ENCODE measurements around the gene PARG. TPM values are rescaled to one million over a fixed set of nuclear protein-coding genes. Genes with fewer than 3 reads are reported as not detected.
A peak's percentile ranks its signal among the peaks of the same experiment; 100 is the strongest.
"Not testable (repeated sequence)": the region's sequence is repeated elsewhere in the genome, so short reads cannot be mapped to it uniquely, and the experiment has no call there.

The PARG gene
- polyA plus RNA-seq, 1 experiment = 8.1 TPM

GRCh38 chr10:49943607-49944006 lies 1.8 kb upstream of the PARG start:
- H3K4me3 ChIP-seq (ENCODE audit: low read depth, low read length); CTCF ChIA-PET; H3K36me3 ChIP-seq (ENCODE audit: control insufficient read depth, insufficient read depth, low read length); POLR2A ChIA-PET; DNase-seq (ENCODE audit: low read depth); H3K27me3 ChIP-seq (ENCODE audit: control insufficient read depth, insufficient read depth, low read length): not testable (repeated sequence)

DNA sequence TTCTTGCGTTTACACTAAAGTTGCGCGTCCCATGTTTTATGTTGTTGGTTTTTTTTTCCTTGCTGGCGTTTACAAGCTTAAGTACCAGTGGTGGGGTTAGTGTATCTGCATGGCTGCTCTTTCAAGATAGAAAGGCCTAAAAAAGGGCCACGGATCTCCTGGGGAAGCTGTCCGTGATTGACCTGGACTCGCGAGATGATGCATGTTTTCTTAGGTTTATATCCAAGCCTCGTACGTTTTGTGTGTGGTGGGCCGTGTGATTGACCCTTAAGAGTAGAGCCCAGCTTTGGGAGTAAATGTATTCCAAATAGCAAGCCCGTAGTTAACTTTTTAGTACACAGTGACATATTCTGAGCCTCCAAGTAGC lies 495 bp upstream of the PARG start:
- H3K27me3 ChIP-seq (ENCODE audit: control insufficient read depth, insufficient read depth, low read length); DNase-seq (ENCODE audit: low read depth); POLR2A ChIA-PET; CTCF ChIA-PET; H3K36me3 ChIP-seq (ENCODE audit: control insufficient read depth, insufficient read depth, low read length): not testable (repeated sequence)
- H3K4me3 ChIP-seq (ENCODE audit: low read depth, low read length) = peak overlapping the region; percentile 75

DNA sequence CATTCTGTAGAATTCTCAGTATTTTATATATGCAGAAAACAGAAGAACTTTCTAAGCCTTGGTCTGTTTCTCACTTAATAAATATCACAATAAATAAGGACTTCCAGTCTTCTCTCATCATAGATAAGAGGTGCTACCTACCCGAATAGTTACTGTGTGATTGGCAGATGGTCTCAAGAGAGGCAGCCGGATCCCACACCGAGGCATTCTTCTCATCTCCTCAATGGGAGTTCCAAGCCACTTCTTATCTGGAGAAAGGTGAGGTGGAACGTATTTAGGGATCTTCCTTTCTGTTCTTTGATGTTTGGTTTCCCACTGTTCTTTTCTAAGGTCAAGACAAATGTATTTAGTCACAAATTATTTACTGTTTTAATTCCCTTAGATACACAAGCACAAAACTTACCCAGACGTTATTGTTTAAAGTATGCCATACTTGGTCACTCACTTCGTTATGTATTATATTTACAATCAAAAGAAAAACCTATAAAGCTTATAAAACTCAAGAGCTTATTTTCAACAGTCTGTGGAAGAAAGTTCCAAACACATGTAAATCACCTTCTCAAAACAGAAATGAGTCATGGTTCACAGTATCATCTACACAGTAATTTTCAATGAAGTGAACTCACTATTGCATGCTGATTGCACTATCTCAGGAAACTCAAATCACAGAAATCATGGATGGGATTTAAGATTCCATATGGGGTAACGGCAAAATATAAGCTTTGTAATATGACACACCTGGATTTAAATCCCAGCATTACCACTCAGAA lies 9.7 kb downstream of the PARG start:
- CTCF ChIA-PET = not testable (repeated sequence)

DNA sequence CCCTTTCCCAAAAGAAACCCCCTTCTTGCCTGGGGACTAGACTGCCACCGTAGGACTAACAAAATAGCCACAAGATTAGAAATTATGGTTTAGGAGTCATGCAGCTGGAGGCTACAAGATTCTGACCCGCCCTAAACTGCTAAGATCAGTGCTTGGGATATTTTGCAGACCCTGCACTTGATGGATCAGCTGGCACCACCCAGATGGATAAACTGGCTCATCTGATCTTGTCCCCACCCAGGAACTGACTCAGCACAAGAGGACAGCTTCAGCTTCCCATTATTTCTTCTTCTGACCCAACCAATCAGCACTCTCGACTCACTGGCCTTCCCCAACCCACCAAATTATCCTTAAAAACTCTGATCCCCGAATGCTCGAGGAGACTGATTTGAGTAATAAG lies 10.6 kb downstream of the PARG start:
- DNase-seq (ENCODE audit: low read depth); POLR2A ChIA-PET; H3K27me3 ChIP-seq (ENCODE audit: control insufficient read depth, insufficient read depth, low read length); CTCF ChIA-PET; H3K36me3 ChIP-seq (ENCODE audit: control insufficient read depth, insufficient read depth, low read length); H3K4me3 ChIP-seq (ENCODE audit: low read depth, low read length): not testable (repeated sequence)

More for the DNA sequence above, 9.7 kb downstream of the PARG start:
- DNase-seq (ENCODE audit: low read depth); H3K27me3 ChIP-seq (ENCODE audit: control insufficient read depth, insufficient read depth, low read length); H3K4me3 ChIP-seq (ENCODE audit: low read depth, low read length); H3K36me3 ChIP-seq (ENCODE audit: control insufficient read depth, insufficient read depth, low read length); POLR2A ChIA-PET: not testable (repeated sequence)

DNA sequence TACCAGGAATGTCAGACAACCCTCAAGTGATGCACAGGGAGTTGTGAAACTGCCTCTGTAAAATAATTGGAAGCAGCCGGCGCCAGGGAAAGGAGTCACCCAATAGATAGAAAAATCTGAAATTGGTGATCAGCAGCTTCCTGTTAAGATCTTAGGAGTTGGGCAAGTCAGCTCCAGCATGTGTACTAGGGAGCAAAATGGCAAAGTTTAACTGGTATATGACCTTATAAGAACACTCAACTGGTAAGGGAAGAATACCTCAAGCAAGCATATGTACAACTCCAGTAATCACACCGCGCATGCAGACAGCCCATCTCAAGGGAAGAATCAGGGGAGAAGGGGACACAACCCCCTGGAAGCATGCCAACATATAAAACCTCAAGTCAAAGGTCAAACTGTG lies 18.3 kb downstream of the PARG start:
- DNase-seq (ENCODE audit: low read depth); H3K36me3 ChIP-seq (ENCODE audit: control insufficient read depth, insufficient read depth, low read length); POLR2A ChIA-PET; H3K27me3 ChIP-seq (ENCODE audit: control insufficient read depth, insufficient read depth, low read length); CTCF ChIA-PET; H3K4me3 ChIP-seq (ENCODE audit: low read depth, low read length): not testable (repeated sequence)

DNA sequence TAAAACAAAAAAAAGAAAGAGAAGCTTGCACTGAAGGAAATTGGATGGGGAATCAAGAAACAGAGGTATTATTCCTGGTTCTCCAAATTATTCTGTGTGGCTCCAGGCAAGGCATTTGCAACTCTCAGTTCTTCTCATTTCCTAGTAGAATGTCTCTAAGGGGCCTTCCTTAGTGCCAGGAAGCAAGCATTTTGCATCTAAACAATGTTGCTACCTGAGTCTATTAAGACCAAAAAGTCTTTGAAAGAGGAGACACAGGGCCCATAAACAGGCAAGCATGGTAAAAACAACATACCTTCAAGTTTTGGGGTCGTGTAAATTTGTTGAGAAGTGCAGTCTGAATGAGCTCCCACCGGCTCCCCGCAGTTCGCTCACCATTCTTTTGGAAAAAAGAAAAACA lies 19.8 kb downstream of the PARG start:
- H3K27me3 ChIP-seq (ENCODE audit: control insufficient read depth, insufficient read depth, low read length); H3K4me3 ChIP-seq (ENCODE audit: low read depth, low read length); H3K36me3 ChIP-seq (ENCODE audit: control insufficient read depth, insufficient read depth, low read length); CTCF ChIA-PET; POLR2A ChIA-PET; DNase-seq (ENCODE audit: low read depth): not testable (repeated sequence)

DNA sequence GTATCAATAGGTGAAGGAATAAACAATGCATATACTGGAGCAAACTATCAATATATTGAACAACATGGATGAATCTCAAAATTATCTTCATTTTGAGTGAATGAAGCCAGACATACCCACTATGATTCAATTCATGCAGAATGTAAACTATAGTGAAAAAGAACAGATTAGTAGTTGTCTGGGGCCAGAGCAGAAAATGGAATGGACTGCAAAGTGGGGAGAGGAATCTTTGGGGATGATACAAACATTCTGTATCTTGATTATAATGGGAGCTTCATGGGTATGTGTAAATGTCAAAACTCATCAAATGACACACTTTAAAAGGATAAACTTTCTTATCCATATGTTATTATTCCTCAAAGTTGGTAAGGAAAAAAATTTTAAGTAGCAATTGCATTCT lies 23.9 kb downstream of the PARG start:
- CTCF ChIA-PET; POLR2A ChIA-PET; DNase-seq (ENCODE audit: low read depth); H3K27me3 ChIP-seq (ENCODE audit: control insufficient read depth, insufficient read depth, low read length); H3K36me3 ChIP-seq (ENCODE audit: control insufficient read depth, insufficient read depth, low read length); H3K4me3 ChIP-seq (ENCODE audit: low read depth, low read length): not testable (repeated sequence)

GRCh38 chr10:49916451-49916850 lies 25.4 kb downstream of the PARG start:
- H3K36me3 ChIP-seq (ENCODE audit: control insufficient read depth, insufficient read depth, low read length); H3K27me3 ChIP-seq (ENCODE audit: control insufficient read depth, insufficient read depth, low read length); DNase-seq (ENCODE audit: low read depth); H3K4me3 ChIP-seq (ENCODE audit: low read depth, low read length); POLR2A ChIA-PET; CTCF ChIA-PET: not testable (repeated sequence)

GRCh38 chr10:49910295-49910694 lies 31.5 kb downstream of the PARG start:
- H3K27me3 ChIP-seq (ENCODE audit: control insufficient read depth, insufficient read depth, low read length); POLR2A ChIA-PET; DNase-seq (ENCODE audit: low read depth); H3K4me3 ChIP-seq (ENCODE audit: low read depth, low read length); CTCF ChIA-PET; H3K36me3 ChIP-seq (ENCODE audit: control insufficient read depth, insufficient read depth, low read length): not testable (repeated sequence)

DNA sequence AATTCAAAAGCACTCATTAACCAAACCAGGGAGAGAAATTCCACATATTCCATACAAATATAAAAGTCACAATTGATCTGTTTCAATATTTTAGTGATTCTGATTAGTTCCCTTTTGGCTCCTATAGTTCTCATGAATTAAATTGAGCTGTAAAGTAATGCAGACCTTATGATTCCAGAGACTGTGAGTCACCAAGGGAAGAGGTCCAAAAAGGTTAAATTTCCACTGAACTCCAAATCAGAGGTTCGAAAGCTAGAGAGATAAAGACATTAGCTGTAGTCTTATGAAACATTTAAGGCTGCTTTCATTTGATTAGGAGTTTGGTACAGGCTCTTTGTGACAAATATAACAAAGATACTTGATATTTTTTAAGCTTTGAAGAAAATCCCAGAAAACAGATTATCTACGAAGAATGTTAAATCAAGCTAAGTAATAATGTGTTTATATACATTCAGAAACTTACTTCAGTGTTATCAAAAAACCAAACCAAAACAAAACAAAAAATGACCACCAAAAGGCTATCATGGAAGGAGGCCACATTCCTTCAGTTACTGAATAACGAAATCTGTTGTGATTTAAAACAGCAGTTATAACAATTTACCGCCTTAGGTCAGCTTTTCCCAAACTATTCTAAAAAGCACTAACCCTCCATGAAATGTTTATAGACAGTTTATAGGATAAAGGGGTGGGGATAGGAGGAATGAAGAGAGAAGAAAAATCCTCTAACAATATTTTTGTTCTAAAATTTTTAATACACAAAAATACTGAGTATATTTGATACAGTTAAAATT lies 33.3 kb downstream of the PARG start:
- CTCF ChIA-PET; H3K27me3 ChIP-seq (ENCODE audit: control insufficient read depth, insufficient read depth, low read length); H3K36me3 ChIP-seq (ENCODE audit: control insufficient read depth, insufficient read depth, low read length); POLR2A ChIA-PET; H3K4me3 ChIP-seq (ENCODE audit: low read depth, low read length); DNase-seq (ENCODE audit: low read depth): not testable (repeated sequence)

- H3K4me3 ChIP-seq (ENCODE audit: low read depth, low read length); DNase-seq (ENCODE audit: low read depth); H3K36me3 ChIP-seq (ENCODE audit: control insufficient read depth, insufficient read depth, low read length); H3K27me3 ChIP-seq (ENCODE audit: control insufficient read depth, insufficient read depth, low read length); CTCF ChIA-PET; POLR2A ChIA-PET: not testable (repeated sequence)
These were observed 38.0 kb downstream of the PARG start for GRCh38 chr10:49903829-49904228.

GRCh38 chr10:49900406-49900805 lies 41.4 kb downstream of the PARG start:
- CTCF ChIA-PET; POLR2A ChIA-PET; DNase-seq (ENCODE audit: low read depth); H3K27me3 ChIP-seq (ENCODE audit: control insufficient read depth, insufficient read depth, low read length); H3K4me3 ChIP-seq (ENCODE audit: low read depth, low read length); H3K36me3 ChIP-seq (ENCODE audit: control insufficient read depth, insufficient read depth, low read length): not testable (repeated sequence)

DNA sequence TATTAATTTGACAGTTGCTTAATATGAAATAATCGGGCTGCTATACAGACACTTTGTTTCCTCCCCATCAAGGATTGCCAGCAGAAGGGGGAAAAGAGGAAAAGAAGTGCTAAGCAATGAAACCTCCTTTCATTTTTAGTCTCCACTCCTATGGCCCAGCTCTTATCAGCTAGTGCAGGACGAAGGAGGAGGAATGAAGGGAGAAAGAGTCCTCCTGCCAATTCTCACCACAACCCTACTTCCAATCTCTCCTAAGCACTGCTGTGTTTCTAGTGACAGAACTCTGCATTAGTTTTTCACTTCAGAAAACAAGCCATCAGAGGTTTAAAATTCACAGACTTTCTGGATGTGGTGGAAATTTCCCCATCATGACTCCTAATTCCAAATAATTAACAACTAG lies 41.8 kb downstream of the PARG start:
- H3K4me3 ChIP-seq (ENCODE audit: low read depth, low read length); POLR2A ChIA-PET; DNase-seq (ENCODE audit: low read depth); H3K36me3 ChIP-seq (ENCODE audit: control insufficient read depth, insufficient read depth, low read length); CTCF ChIA-PET; H3K27me3 ChIP-seq (ENCODE audit: control insufficient read depth, insufficient read depth, low read length): not testable (repeated sequence)
